MM.1S (cell line): Measurements from ENCODE around the gene COMT.

Source experiments
- DNase-seq: peaks from one replicate; pipeline ENCODE4 v3.0.0-alpha.2; 2015
- H2AFZ ChIP-seq: fragments of 300-600 bp; sonication (generic); 2 replicates; pipeline ENCODE4 v1.6.0; 2016; ENCODE audit warnings: antibody characterized with exemption, low read length
- H3F3A ChIP-seq: fragments of 300-600 bp; sonication (generic); 2 replicates; pipeline ENCODE4 v1.6.1; 2016; ENCODE audit warnings: mild to moderate bottlenecking, antibody characterized with exemption, low read length, moderate library complexity, mixed read lengths; ENCODE audit not compliant: insufficient read depth
- H3K27ac ChIP-seq: fragments of 300-600 bp; sonication (generic); 2 replicates; pipeline ENCODE4 v1.5.1; 2016; ENCODE audit warnings: mild to moderate bottlenecking, low read length
- H3K27me3 ChIP-seq: fragments of 300-600 bp; sonication (generic); replicated peaks from 2 replicates; pipeline ENCODE4 v1.6.0; 2016; ENCODE audit warnings: low read length; ENCODE audit not compliant: insufficient read depth
- H3K36me3 ChIP-seq: fragments of 300-600 bp; sonication (generic); replicated peaks from 2 replicates; pipeline ENCODE4 v1.6.1; 2016; ENCODE audit warnings: mild to moderate bottlenecking, low read length, mixed read lengths; ENCODE audit not compliant: insufficient read depth
- H3K4me1 ChIP-seq: fragments of 300-600 bp; sonication (generic); 2 replicates; pipeline ENCODE4 v1.6.1; 2016; ENCODE audit warnings: low read length, mixed read lengths
- H3K4me2 ChIP-seq: fragments of 300-600 bp; sonication (generic); 2 replicates; pipeline ENCODE4 v1.6.0; 2016; ENCODE audit warnings: low read depth, low read length
- H3K4me3 ChIP-seq: fragments of 300-600 bp; sonication (generic); 2 replicates; pipeline ENCODE4 v1.5.1; 2016; ENCODE audit warnings: low read length, mixed read lengths
- H3K79me2 ChIP-seq: fragments of 300-600 bp; sonication (generic); 2 replicates; pipeline ENCODE4 v1.6.1; 2016; ENCODE audit warnings: mixed run types, low read length, mixed read lengths
- H3K9ac ChIP-seq: fragments of 300-600 bp; sonication (generic); 2 replicates; pipeline ENCODE4 v1.6.1; 2016; ENCODE audit warnings: low read length, mixed read lengths
- H3K9me2 ChIP-seq: fragments of 300-600 bp; sonication (generic); replicated peaks from 2 replicates; pipeline ENCODE4 v1.6.1; 2016; ENCODE audit warnings: mild to moderate bottlenecking, low read length, mixed read lengths; ENCODE audit not compliant: insufficient read depth
- H3K9me3 ChIP-seq: fragments of 300-600 bp; sonication (generic); replicated peaks from 2 replicates; pipeline ENCODE4 v1.6.1; 2016; ENCODE audit warnings: mild to moderate bottlenecking, low read length, mixed read lengths; ENCODE audit not compliant: insufficient read depth
- H4K20me1 ChIP-seq: fragments of 300-600 bp; sonication (generic); 2 replicates; pipeline ENCODE4 v1.6.1; 2016; ENCODE audit warnings: mild to moderate bottlenecking, low read length, moderate library complexity, mixed read lengths; ENCODE audit not compliant: insufficient read depth
- EZH2 ChIP-seq: fragments of 300-600 bp; sonication (generic); optimal IDR thresholded peaks from 2 replicates; pipeline ENCODE3; 2017; ENCODE audit warnings: low read depth, mild to moderate bottlenecking, antibody characterized with exemption, low read length, mixed read lengths
- EZH2phosphoT487 ChIP-seq: fragments of 300-600 bp; sonication (generic); IDR thresholded peaks from 2 replicates; pipeline ENCODE4 v1.6.1; 2018; ENCODE audit warnings: antibody characterized with exemption, low read length
- TF ChIP-seq, protein P1 (sequence below): fragments of 300-600 bp; sonication (generic); IDR thresholded peaks from 2 replicates; pipeline ENCODE4 v1.5.1; 2016; ENCODE audit warnings: antibody characterized with exemption, low read length, mixed read lengths

The COMT gene

DNA sequence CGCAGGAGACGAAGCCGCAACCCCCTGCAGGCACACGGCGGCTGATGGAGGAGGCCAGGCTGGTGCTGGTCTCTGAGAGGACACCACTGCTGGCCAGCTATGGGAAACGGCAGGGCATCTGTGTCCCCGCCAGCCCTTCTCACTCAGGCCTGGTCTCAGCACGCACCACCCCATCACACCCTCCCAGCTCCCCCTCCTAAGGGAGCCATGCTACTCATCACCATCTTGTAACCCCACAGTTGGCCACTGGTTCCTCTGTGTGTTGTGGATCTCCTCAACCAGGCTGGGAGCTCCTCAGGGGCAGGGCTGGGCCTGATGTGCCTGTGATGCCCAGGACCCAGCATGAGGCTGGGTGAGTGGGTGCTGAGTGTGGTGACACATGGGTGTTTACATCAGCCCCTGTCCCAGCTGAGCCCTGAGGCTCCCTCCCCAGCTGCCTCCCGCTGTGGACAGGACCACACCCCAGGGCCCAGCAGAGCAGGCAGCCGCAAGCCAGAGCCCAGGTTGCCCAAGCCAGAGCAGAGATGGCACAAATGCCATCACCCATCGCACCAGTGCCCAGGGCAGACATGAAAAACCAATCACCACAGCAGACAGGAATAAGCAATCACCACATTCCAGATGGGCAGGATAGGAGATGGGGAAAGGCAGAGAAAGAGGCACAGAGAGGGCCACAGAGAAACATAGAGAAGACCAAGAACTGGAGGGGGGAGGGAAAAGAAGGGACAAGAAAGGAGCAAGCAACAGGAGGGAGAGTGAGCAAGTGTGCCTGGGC, 66.8 kb downstream of the COMT start:
- no peak for DNase-seq
- H3K4me3 ChIP-seq = no peak overlapping the region
- TF ChIP-seq EZH2phosphoT487 = no peak
- no peak for TF ChIP-seq EZH2
- TF ChIP-seq, protein P1, sequence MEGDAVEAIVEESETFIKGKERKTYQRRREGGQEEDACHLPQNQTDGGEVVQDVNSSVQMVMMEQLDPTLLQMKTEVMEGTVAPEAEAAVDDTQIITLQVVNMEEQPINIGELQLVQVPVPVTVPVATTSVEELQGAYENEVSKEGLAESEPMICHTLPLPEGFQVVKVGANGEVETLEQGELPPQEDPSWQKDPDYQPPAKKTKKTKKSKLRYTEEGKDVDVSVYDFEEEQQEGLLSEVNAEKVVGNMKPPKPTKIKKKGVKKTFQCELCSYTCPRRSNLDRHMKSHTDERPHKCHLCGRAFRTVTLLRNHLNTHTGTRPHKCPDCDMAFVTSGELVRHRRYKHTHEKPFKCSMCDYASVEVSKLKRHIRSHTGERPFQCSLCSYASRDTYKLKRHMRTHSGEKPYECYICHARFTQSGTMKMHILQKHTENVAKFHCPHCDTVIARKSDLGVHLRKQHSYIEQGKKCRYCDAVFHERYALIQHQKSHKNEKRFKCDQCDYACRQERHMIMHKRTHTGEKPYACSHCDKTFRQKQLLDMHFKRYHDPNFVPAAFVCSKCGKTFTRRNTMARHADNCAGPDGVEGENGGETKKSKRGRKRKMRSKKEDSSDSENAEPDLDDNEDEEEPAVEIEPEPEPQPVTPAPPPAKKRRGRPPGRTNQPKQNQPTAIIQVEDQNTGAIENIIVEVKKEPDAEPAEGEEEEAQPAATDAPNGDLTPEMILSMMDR = no peak

DNA sequence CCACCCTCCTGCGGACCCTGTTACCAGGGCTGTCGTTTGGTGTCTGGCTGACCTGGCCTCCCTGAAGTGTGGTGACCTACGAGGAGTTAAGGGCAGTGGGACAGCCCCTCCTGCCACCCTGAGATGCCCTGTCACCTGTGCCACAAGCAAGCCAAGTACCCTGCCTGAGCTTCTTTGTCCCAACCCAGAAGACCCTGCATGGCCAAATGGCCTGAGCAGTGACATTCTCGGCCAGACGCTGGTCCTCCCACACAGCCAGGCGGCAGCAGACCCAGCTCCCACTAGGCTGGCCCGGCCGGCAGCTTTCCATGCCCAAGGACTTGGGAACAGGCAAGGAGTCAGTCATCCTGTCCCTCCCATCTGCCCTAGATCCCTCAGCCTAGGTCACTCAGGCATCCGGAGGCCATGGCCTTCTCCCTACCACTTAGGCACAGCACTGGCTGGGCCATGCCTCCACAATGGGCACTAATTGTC, 67.5 kb downstream of the COMT start:
- Histone ChIP-seq H3K9ac (no peak overlapping the region), H3K27ac (no peak overlapping the region), H3F3A (no peaks in the 10 kb centered on the region), H4K20me1 (no peaks in the 10 kb centered on the region), H3K79me2 (no peaks in the 10 kb centered on the region), H3K4me2 (no peak overlapping the region), H3K9me3 (no peaks in the 10 kb centered on the region), H3K4me1 (no peaks in the 10 kb centered on the region), H3K36me3 (no peaks in the 10 kb centered on the region), H2AFZ (no peak overlapping the region), H3K9me2 (no peaks in the 10 kb centered on the region), H3K27me3 (peaks cover 46% of the 10 kb centered on the region), H3K4me3 (no peak overlapping the region)
- DNase-seq = no peak
- TF ChIP-seq, protein P1 = no peak

More for the DNA sequence above, 66.8 kb downstream of the COMT start:
- no peaks in the 10 kb centered on the region for H3K9me3 ChIP-seq
- peaks cover 49% of the 10 kb centered on the region for H3K27me3 ChIP-seq
- H3K27ac ChIP-seq = no peak overlapping the region
- no peaks in the 10 kb centered on the region for H3K9me2 ChIP-seq
- no peak overlapping the region for H3K9ac ChIP-seq
- H3F3A ChIP-seq = no peaks in the 10 kb centered on the region
- no peak overlapping the region for H2AFZ ChIP-seq
- no peak overlapping the region for H3K4me2 ChIP-seq
- no peaks in the 10 kb centered on the region for H3K79me2 ChIP-seq
- H3K4me1 ChIP-seq = no peaks in the 10 kb centered on the region
- H4K20me1 ChIP-seq = no peaks in the 10 kb centered on the region
- H3K36me3 ChIP-seq = no peaks in the 10 kb centered on the region

DNA sequence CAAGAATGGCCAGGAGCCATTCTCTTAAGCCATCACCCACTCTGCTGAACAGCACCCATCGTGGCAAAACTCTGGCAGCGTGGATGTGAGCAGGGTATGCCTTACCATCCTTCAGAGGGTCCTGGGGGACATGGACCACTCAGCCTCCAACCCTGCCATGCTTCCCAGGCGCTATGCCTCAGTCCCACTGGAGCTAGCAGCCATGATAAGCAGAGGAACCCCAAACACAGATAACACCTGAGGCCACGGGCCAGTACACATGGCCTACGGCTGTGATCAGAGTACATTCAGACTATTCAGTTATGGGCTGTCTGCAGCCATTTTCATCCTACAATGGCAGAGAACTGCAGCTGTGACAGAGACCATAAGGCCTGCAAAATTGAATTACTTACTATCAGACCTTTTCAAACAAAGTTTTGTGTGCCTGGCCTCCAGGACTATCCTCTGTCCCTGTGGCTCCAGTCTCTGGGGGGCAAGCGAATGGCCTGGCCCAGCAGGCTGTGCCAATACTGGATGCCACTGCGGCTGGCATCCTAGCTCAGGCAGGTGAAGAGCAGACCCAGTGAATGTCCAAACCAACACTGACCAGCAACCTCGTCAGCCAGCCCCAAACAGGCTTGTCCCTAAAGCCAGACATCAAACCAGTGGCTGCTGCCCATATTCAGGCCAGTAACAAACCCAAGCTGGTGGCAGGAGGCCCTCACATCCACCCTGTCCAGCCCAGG, 68.2 kb downstream of the COMT start:
- Histone ChIP-seq H3K27me3 (peaks cover 44% of the 10 kb centered on the region), H3K4me1 (no peaks in the 10 kb centered on the region), H3K27ac (no peak overlapping the region), H4K20me1 (no peaks in the 10 kb centered on the region), H3F3A (no peaks in the 10 kb centered on the region), H3K9ac (no peak overlapping the region), H3K36me3 (no peaks in the 10 kb centered on the region), H2AFZ (no peak overlapping the region), H3K9me2 (no peaks in the 10 kb centered on the region), H3K79me2 (no peaks in the 10 kb centered on the region), H3K4me2 (no peak overlapping the region), H3K4me3 (no peak overlapping the region), H3K9me3 (no peaks in the 10 kb centered on the region)
- no peak for DNase-seq
- TF ChIP-seq EZH2 (no peak), EZH2phosphoT487 (no peak)
- TF ChIP-seq, protein P1 = no peak
